Endothelial cell of umbilical vein (primary cell): ENCODE measurements around the gene HDHD2.

ENCODE experiments used
- EZH2 ChIP-seq: IDR thresholded peaks from 2 replicates; pipeline ENCODE4 v1.6.1; 2012; ENCODE audit warnings: borderline replicate concordance, low read depth, mild to moderate bottlenecking, moderate library complexity, low read length, inconsistent platforms; ENCODE audit not compliant: severe bottlenecking
- FOS ChIP-seq: IDR thresholded peaks from 2 replicates; pipeline ENCODE4 v1.6.1; 2011; ENCODE audit warnings: mild to moderate bottlenecking, low read length, moderate library complexity, borderline replicate concordance; ENCODE audit not compliant: insufficient read depth
- JUN ChIP-seq: IDR thresholded peaks from 2 replicates; pipeline ENCODE4 v1.6.1; 2011; ENCODE audit warnings: borderline replicate concordance, low read depth; ENCODE audit not compliant: insufficient read length, insufficient read depth
- MYC ChIP-seq: IDR thresholded peaks from one replicate; pipeline ENCODE4 v1.6.1; 2011; ENCODE audit warnings: mild to moderate bottlenecking, low read depth, low read length
- POLR2A ChIP-seq: IDR thresholded peaks from 2 replicates; pipeline ENCODE4 v1.6.1; 2012; ENCODE audit warnings: low read depth, mild to moderate bottlenecking, control low read depth, low read length
- POLR2AphosphoS5 ChIP-seq: IDR thresholded peaks from 2 replicates; pipeline ENCODE4 v1.6.1; 2012; ENCODE audit warnings: low read depth, mild to moderate bottlenecking, control low read depth, low read length, moderate library complexity; ENCODE audit not compliant: insufficient read depth
- TF ChIP-seq, protein P1 (sequence below), 2 donors: IDR thresholded peaks; 1 replicate in 1 of 2; 2 replicates in 1 of 2; pipeline ENCODE4 v1.5.1; 2011; ENCODE audit warnings: low read length in 2 of 2, mild to moderate bottlenecking in 2 of 2, moderate library complexity in 2 of 2, control low read depth in 1 of 2, inconsistent platforms in 1 of 2, low read depth in 1 of 2; ENCODE audit not compliant: insufficient read depth in 1 of 2; ENCODE audit errors: extremely low read depth in 1 of 2

DNA sequence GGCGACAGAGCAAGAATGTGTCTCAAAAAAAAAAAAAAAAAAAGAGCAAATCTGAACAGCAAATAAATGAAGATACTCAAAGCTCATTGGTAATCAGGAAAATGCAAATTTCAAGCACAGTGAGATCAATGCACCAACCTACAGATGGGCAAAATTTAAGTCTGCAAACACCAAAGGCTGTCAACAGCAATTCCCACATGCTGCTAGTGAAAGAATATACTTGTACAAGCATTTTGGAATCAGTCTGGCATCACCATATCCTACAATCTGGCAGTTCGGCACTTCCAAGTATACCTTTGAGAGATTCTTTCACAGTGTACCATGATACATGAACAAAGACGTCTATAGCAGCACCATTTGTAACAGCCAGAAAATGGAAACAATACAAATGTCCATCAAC, 4.1 kb downstream of the HDHD2 start:
- no peak for TF ChIP-seq POLR2AphosphoS5
- TF ChIP-seq, protein P1, sequence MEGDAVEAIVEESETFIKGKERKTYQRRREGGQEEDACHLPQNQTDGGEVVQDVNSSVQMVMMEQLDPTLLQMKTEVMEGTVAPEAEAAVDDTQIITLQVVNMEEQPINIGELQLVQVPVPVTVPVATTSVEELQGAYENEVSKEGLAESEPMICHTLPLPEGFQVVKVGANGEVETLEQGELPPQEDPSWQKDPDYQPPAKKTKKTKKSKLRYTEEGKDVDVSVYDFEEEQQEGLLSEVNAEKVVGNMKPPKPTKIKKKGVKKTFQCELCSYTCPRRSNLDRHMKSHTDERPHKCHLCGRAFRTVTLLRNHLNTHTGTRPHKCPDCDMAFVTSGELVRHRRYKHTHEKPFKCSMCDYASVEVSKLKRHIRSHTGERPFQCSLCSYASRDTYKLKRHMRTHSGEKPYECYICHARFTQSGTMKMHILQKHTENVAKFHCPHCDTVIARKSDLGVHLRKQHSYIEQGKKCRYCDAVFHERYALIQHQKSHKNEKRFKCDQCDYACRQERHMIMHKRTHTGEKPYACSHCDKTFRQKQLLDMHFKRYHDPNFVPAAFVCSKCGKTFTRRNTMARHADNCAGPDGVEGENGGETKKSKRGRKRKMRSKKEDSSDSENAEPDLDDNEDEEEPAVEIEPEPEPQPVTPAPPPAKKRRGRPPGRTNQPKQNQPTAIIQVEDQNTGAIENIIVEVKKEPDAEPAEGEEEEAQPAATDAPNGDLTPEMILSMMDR (IDR thresholded peaks at IDR 0.05; ENCODE audit: extremely low read depth in 1 of 2, insufficient read depth in 1 of 2, low read depth in 1 of 2, low read length in 2 of 2): no peak
- no peak for TF ChIP-seq EZH2
- no peak for TF ChIP-seq POLR2A
- no peak for TF ChIP-seq MYC
- no peak for TF ChIP-seq FOS
- TF ChIP-seq JUN: no peak
